ENCODE data around the gene NLRP6. TPM values are rescaled to one million over a fixed set of nuclear protein-coding genes. Genes with fewer than 3 reads are reported as not detected.

The NLRP6 gene
- total RNA-seq, 4 donors from 2014 or later: 1.8 to 2.1 TPM; not detected in 2

DNA sequence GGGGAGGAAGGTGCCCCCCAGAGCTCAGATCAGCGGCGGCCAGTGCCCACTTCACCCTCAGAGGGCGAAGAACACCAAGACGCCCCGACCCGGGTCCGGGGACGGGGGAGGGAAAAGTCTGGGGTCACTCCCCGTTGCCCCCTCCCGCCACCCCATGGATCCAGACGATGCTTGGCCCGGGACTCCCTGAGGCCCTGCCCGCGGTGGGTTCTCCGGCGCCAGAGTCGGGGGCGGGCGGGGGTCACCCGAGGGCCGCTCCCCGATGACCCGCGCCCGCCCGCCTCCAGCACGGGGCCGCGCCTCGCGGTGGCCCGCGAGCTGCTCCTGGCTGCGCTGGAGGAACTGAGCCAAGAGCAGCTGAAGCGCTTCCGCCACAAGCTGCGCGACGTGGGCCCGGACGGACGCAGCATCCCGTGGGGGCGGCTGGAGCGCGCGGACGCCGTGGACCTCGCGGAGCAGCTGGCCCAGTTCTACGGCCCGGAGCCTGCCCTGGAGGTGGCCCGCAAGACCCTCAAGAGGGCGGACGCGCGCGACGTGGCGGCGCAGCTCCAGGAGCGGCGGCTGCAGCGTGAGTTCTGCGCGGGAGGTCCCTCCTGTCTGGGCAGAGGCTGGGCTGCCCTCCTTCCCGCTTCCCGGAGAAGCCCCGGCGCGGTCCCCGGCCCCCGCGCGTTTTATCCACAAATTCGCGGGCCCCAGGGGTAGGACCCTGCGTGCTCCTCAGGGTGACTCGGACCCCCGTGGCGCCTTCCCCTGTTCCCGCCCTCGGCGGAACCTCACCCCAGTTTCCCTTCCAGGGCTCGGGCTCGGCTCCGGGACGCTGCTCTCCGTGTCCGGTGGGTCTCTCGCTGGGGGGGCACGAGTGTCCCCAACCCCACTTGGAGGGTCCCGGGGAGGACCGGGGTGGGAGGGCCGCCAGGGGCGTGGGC, 1.1 kb downstream of the NLRP6 start:
- peak overlapping the region in 3 of 4 donors; percentile 13 to 38 (median 21) for H3K4me3 ChIP-seq
- in situ Hi-C loops (cut with MboI; ENCODE audit: low pct_ligation_motif_present in 1 of 4, low pct_unique_long_range_greater_than_20kb in 1 of 4, low sequenced_read_pairs in 3 of 4): no loop called here
- H3K27ac ChIP-seq: peak overlapping the region in 3 of 4 donors; percentile 8 to 40 (median 27)
- DNase-seq: no peak
- intact Hi-C loops (cut with DNase I; ENCODE audit: low total_unique reads): no loop called here
- H3K9me3 ChIP-seq: no peaks in the 10 kb centered on the region
- H3K27me3 ChIP-seq: peaks cover 64% of the 10 kb centered on the region
- H3K36me3 ChIP-seq: no peaks in the 10 kb centered on the region
- 17 to 50% methylated on average over 2 to 62 of the region's 97 CpGs for WGBS, 2 donors (ENCODE audit: low coverage in 1 of 2)
- H3K4me1 ChIP-seq: peaks cover 0 to 34% (median 27%) of the 10 kb centered on the region in 4 donors
- TF ChIP-seq POLR2A (IDR thresholded peaks at IDR 0.05) (peak; percentile 13), CTCF (IDR thresholded peaks at IDR 0.05) (no peak), EP300 (IDR thresholded peaks at IDR 0.05; ENCODE audit: low read depth) (no peak), POLR2AphosphoS5 (IDR thresholded peaks at IDR 0.05) (peak in 2 of 3 donors; percentile 61)

- 11% methylated on average over 64 of the region's 85 CpGs; no CpG with 5 or more reads in 1 of the 2 donors for WGBS, 2 donors (ENCODE audit: low coverage in 1 of 2)
- Histone ChIP-seq H3K4me3 (peak overlapping the region in 3 of 4 donors; percentile 13 to 38 (median 21)), H3K4me1 (peaks cover 0 to 34% (median 27%) of the 10 kb centered on the region in 4 donors), H3K9me3 (no peaks in the 10 kb centered on the region), H3K27ac (peak overlapping the region; percentile 8 to 40 (median 26)), H3K36me3 (no peaks in the 10 kb centered on the region), H3K27me3 (peaks cover 69% of the 10 kb centered on the region)
- peak in 1 of 3 donors; percentile 39 for TF ChIP-seq POLR2AphosphoS5 (IDR thresholded peaks at IDR 0.05)
- no peak for TF ChIP-seq EP300 (IDR thresholded peaks at IDR 0.05; ENCODE audit: low read depth)
- intact Hi-C loops (cut with DNase I; ENCODE audit: low total_unique reads) (no loop called here), in situ Hi-C loops (cut with MboI; ENCODE audit: low pct_ligation_motif_present in 1 of 4, low pct_unique_long_range_greater_than_20kb in 1 of 4, low sequenced_read_pairs in 3 of 4) (no loop called here)
- DNase-seq: peak; percentile 65
Measured at GRCh38 chr11:279966-280705, 1.9 kb downstream of the NLRP6 start.

DNA sequence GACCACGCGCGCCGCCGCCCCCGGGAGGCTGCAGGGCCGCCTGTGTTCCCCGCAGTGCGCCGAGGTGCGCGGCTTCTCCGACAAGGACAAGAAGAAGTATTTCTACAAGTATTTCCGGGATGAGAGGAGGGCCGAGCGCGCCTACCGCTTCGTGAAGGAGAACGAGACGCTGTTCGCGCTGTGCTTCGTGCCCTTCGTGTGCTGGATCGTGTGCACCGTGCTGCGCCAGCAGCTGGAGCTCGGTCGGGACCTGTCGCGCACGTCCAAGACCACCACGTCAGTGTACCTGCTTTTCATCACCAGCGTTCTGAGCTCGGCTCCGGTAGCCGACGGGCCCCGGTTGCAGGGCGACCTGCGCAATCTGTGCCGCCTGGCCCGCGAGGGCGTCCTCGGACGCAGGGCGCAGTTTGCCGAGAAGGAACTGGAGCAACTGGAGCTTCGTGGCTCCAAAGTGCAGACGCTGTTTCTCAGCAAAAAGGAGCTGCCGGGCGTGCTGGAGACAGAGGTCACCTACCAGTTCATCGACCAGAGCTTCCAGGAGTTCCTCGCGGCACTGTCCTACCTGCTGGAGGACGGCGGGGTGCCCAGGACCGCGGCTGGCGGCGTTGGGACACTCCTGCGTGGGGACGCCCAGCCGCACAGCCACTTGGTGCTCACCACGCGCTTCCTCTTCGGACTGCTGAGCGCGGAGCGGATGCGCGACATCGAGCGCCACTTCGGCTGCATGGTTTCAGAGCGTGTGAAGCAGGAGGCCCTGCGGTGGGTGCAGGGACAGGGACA, 2.7 kb downstream of the NLRP6 start:
- DNase-seq: no peak
- TF ChIP-seq POLR2A (IDR thresholded peaks at IDR 0.05) (no peak), EP300 (IDR thresholded peaks at IDR 0.05; ENCODE audit: low read depth) (no peak), POLR2AphosphoS5 (IDR thresholded peaks at IDR 0.05) (no peak), CTCF (IDR thresholded peaks at IDR 0.05) (no peak)
- WGBS, 2 donors (ENCODE audit: low coverage in 1 of 2): 18% methylated on average over 66 of the region's 79 CpGs; no CpG with 5 or more reads in 1 of the 2 donors
- peak overlapping the region in 3 of 4 donors; percentile 13 to 38 (median 21) for H3K4me3 ChIP-seq
- no peaks in the 10 kb centered on the region for H3K9me3 ChIP-seq
- in situ Hi-C loops (cut with MboI; ENCODE audit: low pct_ligation_motif_present in 1 of 4, low pct_unique_long_range_greater_than_20kb in 1 of 4, low sequenced_read_pairs in 3 of 4): no loop called here
- no peaks in the 10 kb centered on the region for H3K36me3 ChIP-seq
- H3K27me3 ChIP-seq: peaks cover 72% of the 10 kb centered on the region
- intact Hi-C loops (cut with DNase I; ENCODE audit: low total_unique reads): no loop called here
- peak overlapping the region in 2 of 4 donors; percentile 0 to 40 for H3K27ac ChIP-seq
- peaks cover 0 to 34% (median 27%) of the 10 kb centered on the region in 4 donors for H3K4me1 ChIP-seq

DNA sequence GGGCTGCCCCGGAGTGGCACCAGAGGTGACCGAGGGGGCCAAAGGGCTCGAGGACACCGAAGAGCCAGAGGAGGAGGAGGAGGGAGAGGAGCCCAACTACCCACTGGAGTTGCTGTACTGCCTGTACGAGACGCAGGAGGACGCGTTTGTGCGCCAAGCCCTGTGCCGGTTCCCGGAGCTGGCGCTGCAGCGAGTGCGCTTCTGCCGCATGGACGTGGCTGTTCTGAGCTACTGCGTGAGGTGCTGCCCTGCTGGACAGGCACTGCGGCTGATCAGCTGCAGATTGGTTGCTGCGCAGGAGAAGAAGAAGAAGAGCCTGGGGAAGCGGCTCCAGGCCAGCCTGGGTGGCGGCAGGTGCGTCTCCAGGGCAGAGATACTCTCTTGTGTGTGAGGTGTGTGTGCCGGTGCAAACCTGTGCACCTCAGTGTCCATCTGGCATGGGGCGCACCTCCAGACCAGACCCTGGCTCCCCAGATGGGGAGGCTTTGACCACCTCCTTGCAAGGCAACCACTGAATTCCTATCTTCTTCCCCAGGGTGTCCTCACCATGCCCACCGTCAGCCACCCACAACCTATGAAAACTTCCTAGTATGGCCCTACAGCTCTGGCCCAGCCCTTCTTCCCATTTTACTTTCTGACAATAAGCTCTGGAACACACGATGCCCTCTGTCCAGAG, 3.4 kb downstream of the NLRP6 start:
- intact Hi-C loops (cut with DNase I; ENCODE audit: low total_unique reads): no loop called here
- Histone ChIP-seq H3K36me3 (no peaks in the 10 kb centered on the region), H3K27me3 (peaks cover 72% of the 10 kb centered on the region), H3K27ac (no peak overlapping the region), H3K4me1 (peaks cover 0 to 34% (median 27%) of the 10 kb centered on the region in 4 donors), H3K9me3 (no peaks in the 10 kb centered on the region), H3K4me3 (peak overlapping the region in 1 of 4 donors; percentile 38)
- in situ Hi-C loops (cut with MboI; ENCODE audit: low pct_ligation_motif_present in 1 of 4, low pct_unique_long_range_greater_than_20kb in 1 of 4, low sequenced_read_pairs in 3 of 4): no loop called here
- TF ChIP-seq CTCF (IDR thresholded peaks at IDR 0.05): no peak
- TF ChIP-seq POLR2AphosphoS5 (IDR thresholded peaks at IDR 0.05): no peak
- TF ChIP-seq POLR2A (IDR thresholded peaks at IDR 0.05): no peak
- no peak for TF ChIP-seq EP300 (IDR thresholded peaks at IDR 0.05; ENCODE audit: low read depth)
- 46% methylated on average over 18 of the region's 26 CpGs; no CpG with 5 or more reads in 1 of the 2 donors for WGBS, 2 donors (ENCODE audit: low coverage in 1 of 2)
- no peak for DNase-seq

Measured in transverse colon (tissue), 4 donors.